Thyroid gland (tissue), 4 donors: ENCODE data around the gene CCN2. TPM values are rescaled to one million over a fixed set of nuclear protein-coding genes. Genes with fewer than 3 reads are reported as not detected.
A peak's percentile ranks its signal among the peaks of the same experiment; 100 is the strongest.

ENCODE experiments used
- DNase-seq, 2 donors: peaks; one replicate each; pipeline ENCODE4 v3.0.0-alpha.2; 2019
- H3K27ac ChIP-seq, 3 donors: fragments of 200-600 bp; sonication (generic); 1 replicate in 2 of 3; 2 replicates in 1 of 3; pipeline ENCODE4 v1.5.1; 2016 to 2019; ENCODE audit warnings: mild to moderate bottlenecking in 1 of 3, moderate library complexity in 1 of 3
- H3K27me3 ChIP-seq: fragments of 200-600 bp; sonication (generic); one replicate; pipeline ENCODE4 v1.5.1; 2019
- H3K36me3 ChIP-seq, 2 donors: fragments of 200-600 bp; sonication (generic); one replicate each; pipeline ENCODE4 v1.5.1; 2016 to 2019
- H3K4me1 ChIP-seq, 2 donors: fragments of 200-600 bp; sonication (generic); one replicate each; pipeline ENCODE4 v1.5.1; 2017 to 2019
- H3K4me3 ChIP-seq, 3 donors: fragments of 200-600 bp; sonication (generic); replicated peaks in 1 of 3; 1 replicate in 2 of 3; 2 replicates in 1 of 3; pipeline ENCODE4 v1.5.1; 2016; ENCODE audit warnings: mild to moderate bottlenecking in 1 of 3
- H3K9me3 ChIP-seq: fragments of 200-600 bp; sonication (generic); one replicate; pipeline ENCODE4 v1.5.1; 2017
- POLR2A ChIP-seq, 2 donors: fragments of 450-650 bp; IDR thresholded peaks; one replicate each; pipeline ENCODE4 v1.6.1; 2017; ENCODE audit warnings: antibody characterized with exemption in 2 of 2, mild to moderate bottlenecking in 2 of 2, moderate library complexity in 1 of 2
- WGBS, 2 donors: methylation state at CpG; one replicate each; pipeline ENCODE4 v1.1.5; 2017; 5-methylcytosine and 5-hydroxymethylcytosine counted together
- intact Hi-C: fragments of 100-400 bp; cut with DNase I; formaldehyde crosslinking; loops from one replicate; pipeline ENCODE4 v1.15.1; 2023
- total RNA-seq, 4 donors: library from RNA; depleted of rRNA; stranded (reverse); fragments of >200 nt; gene quantifications; one replicate each; pipeline ENCODE4 v1.2.3, GENCODE V29; 2016
- TF ChIP-seq, protein P1 (sequence below), 6 experiments: fragments of 200-600 bp in 3 of 6; fragments of 450-650 bp in 3 of 6; sonication (generic) in 3 of 6; IDR thresholded peaks; one replicate each; pipeline ENCODE4 v1.5.1; 2016 to 2019; ENCODE audit warnings: antibody characterized with exemption in 6 of 6, mild to moderate bottlenecking in 2 of 6, inconsistent platforms in 1 of 6, moderate library complexity in 1 of 6

Gene CCN2
- total RNA-seq, 4 donors from 2014 or later = 40.1 to 173 (median 137) TPM

DNA sequence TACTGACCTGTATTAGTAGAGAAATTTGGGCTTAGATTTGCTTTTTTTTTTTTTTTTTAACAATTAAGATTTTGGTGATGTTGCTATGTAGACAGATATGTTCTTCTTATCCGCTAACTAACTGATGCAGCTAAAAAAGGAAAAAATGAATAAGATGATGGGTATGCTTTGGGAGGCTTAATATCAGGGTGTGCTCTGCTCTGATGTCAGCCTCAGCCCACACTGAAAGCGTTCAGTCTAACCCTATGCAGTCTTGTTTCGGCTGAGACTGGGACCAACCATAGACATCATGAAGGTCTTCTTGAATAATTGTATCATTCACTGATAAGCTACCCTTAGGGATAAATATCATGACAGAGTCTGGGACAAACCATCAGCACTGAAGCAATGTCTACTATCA lies 6.9 kb upstream of the CCN2 start:
- Histone ChIP-seq H3K4me1 (peaks cover 12 to 14% of the 10 kb centered on the region in 2 donors), H3K9me3 (no peaks in the 10 kb centered on the region), H3K36me3 (no peaks in the 10 kb centered on the region), H3K4me3 (no peak overlapping the region), H3K27ac (no peak overlapping the region), H3K27me3 (no peaks in the 10 kb centered on the region)
- intact Hi-C loops = no loop called here
- TF ChIP-seq, protein P1, sequence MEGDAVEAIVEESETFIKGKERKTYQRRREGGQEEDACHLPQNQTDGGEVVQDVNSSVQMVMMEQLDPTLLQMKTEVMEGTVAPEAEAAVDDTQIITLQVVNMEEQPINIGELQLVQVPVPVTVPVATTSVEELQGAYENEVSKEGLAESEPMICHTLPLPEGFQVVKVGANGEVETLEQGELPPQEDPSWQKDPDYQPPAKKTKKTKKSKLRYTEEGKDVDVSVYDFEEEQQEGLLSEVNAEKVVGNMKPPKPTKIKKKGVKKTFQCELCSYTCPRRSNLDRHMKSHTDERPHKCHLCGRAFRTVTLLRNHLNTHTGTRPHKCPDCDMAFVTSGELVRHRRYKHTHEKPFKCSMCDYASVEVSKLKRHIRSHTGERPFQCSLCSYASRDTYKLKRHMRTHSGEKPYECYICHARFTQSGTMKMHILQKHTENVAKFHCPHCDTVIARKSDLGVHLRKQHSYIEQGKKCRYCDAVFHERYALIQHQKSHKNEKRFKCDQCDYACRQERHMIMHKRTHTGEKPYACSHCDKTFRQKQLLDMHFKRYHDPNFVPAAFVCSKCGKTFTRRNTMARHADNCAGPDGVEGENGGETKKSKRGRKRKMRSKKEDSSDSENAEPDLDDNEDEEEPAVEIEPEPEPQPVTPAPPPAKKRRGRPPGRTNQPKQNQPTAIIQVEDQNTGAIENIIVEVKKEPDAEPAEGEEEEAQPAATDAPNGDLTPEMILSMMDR (IDR thresholded peaks at IDR 0.05) = no peak
- no peak for TF ChIP-seq POLR2A (IDR thresholded peaks at IDR 0.05)
- DNase-seq = no peak
- WGBS, 2 donors = 95 to 96% methylated on average over 3 of the region's 3 CpGs

DNA sequence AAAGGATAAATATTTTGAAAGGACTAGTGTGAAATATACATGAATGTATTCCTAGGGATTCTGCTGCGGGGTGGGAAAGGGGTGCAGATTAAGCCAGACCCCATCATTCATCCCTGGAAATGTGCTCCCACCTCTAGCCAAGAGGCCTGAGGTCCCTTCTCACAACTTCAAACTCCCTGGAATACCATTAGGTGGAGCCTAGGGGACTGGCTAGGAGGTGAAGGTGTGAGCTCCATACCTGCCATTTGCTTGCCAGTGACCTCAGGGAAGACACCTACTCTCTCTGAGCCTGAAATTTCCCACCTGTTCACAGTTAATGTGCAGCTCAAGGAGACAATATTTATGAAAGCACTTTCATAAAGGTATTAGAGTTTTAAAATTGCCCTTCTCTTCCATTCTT lies 4.7 kb upstream of the CCN2 start:
- Histone ChIP-seq H3K27me3 (no peaks in the 10 kb centered on the region), H3K4me1 (peaks cover 19 to 26% of the 10 kb centered on the region in 2 donors), H3K4me3 (no peak overlapping the region), H3K27ac (no peak overlapping the region), H3K36me3 (no peaks in the 10 kb centered on the region), H3K9me3 (no peaks in the 10 kb centered on the region)
- TF ChIP-seq, protein P1 (IDR thresholded peaks at IDR 0.05) = no peak
- no peak for TF ChIP-seq POLR2A (IDR thresholded peaks at IDR 0.05)
- 94 to 97% methylated on average over 1 of the region's 1 CpG for WGBS, 2 donors
- no peak for DNase-seq
- intact Hi-C loops = no loop called here

DNA sequence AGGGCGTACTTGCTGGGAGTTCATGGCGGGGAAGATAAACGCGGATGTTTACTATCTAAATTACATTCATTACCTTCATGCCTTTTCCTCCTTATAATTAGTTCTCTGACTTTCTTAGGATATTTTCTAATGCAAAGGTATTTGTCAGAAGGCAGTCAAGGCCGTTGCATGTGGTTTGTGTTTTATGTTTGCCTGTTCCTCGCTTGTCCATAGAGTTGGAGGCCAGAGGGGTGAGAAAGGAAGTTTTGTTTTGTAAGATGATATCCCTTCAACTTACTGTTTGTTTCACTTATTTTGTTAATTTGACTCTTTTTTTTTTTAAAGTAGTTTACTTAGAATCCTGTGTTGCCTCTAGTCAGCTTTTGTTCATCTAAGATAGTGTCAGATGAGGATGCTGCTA lies 4.0 kb upstream of the CCN2 start:
- Histone ChIP-seq H3K27me3 (no peaks in the 10 kb centered on the region), H3K4me3 (no peak overlapping the region), H3K9me3 (no peaks in the 10 kb centered on the region), H3K27ac (peak overlapping the region; percentile 55 to 72 (median 70)), H3K4me1 (peaks cover 19 to 26% of the 10 kb centered on the region in 2 donors), H3K36me3 (no peaks in the 10 kb centered on the region)
- 64 to 67% methylated on average over 6 of the region's 6 CpGs for WGBS, 2 donors
- TF ChIP-seq, protein P1 (IDR thresholded peaks at IDR 0.05) = no peak
- no peak for TF ChIP-seq POLR2A (IDR thresholded peaks at IDR 0.05)
- intact Hi-C loops = no loop called here
- DNase-seq = no peak

DNA sequence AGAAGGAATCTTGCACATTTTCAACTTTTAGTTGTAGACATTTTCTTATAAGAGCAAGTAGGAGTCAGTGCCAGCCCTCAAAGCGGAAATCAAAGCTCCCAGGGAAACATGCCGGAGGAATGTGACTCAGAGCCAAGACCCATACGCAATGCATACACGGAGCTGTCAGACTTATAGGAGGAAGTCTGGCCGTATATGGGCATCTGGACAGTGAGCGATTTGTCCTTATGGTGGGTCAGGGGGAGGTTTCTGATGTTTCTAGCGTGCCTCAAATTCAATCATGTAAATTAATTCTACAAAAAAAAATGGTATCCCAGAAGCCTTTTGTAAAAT lies 3.6 kb upstream of the CCN2 start:
- intact Hi-C loops = no loop called here
- no peak overlapping the region for H3K4me3 ChIP-seq
- TF ChIP-seq POLR2A (IDR thresholded peaks at IDR 0.05) = no peak
- TF ChIP-seq, protein P1 (IDR thresholded peaks at IDR 0.05) = no peak
- peak overlapping the region; percentile 55 to 72 (median 70) for H3K27ac ChIP-seq
- WGBS, 2 donors = 19 to 29% methylated on average over 7 of the region's 7 CpGs
- peak; percentile 65 to 70 for DNase-seq
- H3K4me1 ChIP-seq = peaks cover 19 to 27% of the 10 kb centered on the region in 2 donors
- H3K9me3 ChIP-seq = no peaks in the 10 kb centered on the region
- H3K27me3 ChIP-seq = no peaks in the 10 kb centered on the region
- H3K36me3 ChIP-seq = no peaks in the 10 kb centered on the region

DNA sequence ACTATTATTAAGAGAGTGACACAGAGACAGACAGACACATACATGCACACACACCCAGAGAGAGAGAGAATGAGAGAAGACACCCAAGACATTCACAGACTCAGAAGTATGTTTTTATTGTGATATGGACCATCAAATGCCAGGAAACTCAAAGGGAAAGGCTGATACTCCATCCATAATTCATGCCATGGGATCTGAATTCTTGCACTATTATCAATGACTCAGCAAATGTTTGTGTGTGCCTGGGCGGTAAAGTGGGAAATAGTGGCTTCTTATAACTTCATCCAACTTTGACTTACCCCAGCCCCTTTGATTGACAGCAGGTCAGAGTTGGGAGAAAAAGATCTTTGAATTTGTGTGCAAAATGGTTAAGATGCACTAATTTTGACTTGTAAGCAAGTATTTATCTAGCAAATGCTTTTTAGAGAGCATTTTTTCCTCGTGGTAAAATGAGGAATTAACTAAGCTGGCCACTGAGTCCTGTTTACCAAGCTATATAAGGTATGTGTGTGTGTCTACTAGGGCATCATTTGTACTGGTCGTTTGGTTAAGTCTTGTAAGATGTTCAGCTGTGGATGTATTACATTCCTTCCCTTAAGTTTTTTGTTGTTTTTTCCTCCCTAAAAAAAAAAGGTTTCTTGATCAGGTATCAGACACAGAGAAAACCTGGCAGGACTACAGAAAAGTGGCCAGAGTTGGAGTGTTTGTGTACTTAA lies 3.0 kb upstream of the CCN2 start:
- Histone ChIP-seq H3K27ac (peak overlapping the region; percentile 55 to 72 (median 70)), H3K36me3 (no peaks in the 10 kb centered on the region), H3K4me3 (no peak overlapping the region), H3K27me3 (no peaks in the 10 kb centered on the region), H3K4me1 (peaks cover 20 to 32% of the 10 kb centered on the region in 2 donors), H3K9me3 (no peaks in the 10 kb centered on the region)
- no peak for TF ChIP-seq POLR2A (IDR thresholded peaks at IDR 0.05)
- TF ChIP-seq, protein P1 (IDR thresholded peaks at IDR 0.05) = no peak
- no peak for DNase-seq
- 21 to 31% methylated on average over 3 of the region's 3 CpGs for WGBS, 2 donors
- intact Hi-C loops = no loop called here
